Psoas muscle (tissue), 8 donors: Measurements from ENCODE around the gene TJP3. TPM values are rescaled to one million over a fixed set of nuclear protein-coding genes. Genes with fewer than 3 reads are reported as not detected.
A peak's percentile ranks its signal among the peaks of the same experiment; 100 is the strongest.
"Not testable (repeated sequence)": the region's sequence is repeated elsewhere in the genome, so short reads cannot be mapped to it uniquely, and the experiment has no call there.

Source experiments
- ATAC-seq, 4 donors: fragments of 200-7000 bp; cut with Tn5 transposase; one replicate each; pipeline ENCODE4 v1.9.1; 2020; ENCODE audit warnings: moderate library complexity in 3 of 4, mild to moderate bottlenecking in 2 of 4
- DNase-seq, 2 donors: peaks; one replicate each; pipeline ENCODE4 v3.0.0-alpha.2; 2020
- H3K27ac ChIP-seq: fragments of 200-600 bp; one replicate; pipeline ENCODE4 v1.8.0; 2022
- H3K27me3 ChIP-seq, 3 donors: fragments of 200-600 bp in 1 of 3; one replicate each; pipeline versions ENCODE4 v1.6.1 to v1.8.0; 2013 to 2022; ENCODE audit warnings: low read length in 2 of 3, mild to moderate bottlenecking in 2 of 3, moderate library complexity in 1 of 3; ENCODE audit not compliant: insufficient read depth in 3 of 3
- H3K36me3 ChIP-seq, 2 donors: fragments of 200-600 bp in 1 of 2; one replicate each; pipeline versions ENCODE4 v1.6.1 to v1.8.0; 2013 to 2022; ENCODE audit warnings: low read depth in 1 of 2, mild to moderate bottlenecking in 1 of 2, moderate library complexity in 1 of 2; ENCODE audit not compliant: insufficient read depth in 1 of 2
- H3K4me1 ChIP-seq: fragments of 200-600 bp; one replicate; pipeline ENCODE4 v1.8.0; 2022
- H3K4me3 ChIP-seq: fragments of 200-600 bp; one replicate; pipeline ENCODE4 v1.8.0; 2022; ENCODE audit warnings: mild to moderate bottlenecking
- H3K9me3 ChIP-seq: fragments of 200-600 bp; one replicate; pipeline ENCODE4 v1.8.0; 2022
- WGBS, 3 donors: extraction: QIAGEN DNeasy Blood & Tissue Kit; methylation state at CpG; one replicate each; pipeline versions ENCODE4 v1.1.6 to v1.1.7; 2013; 5-methylcytosine and 5-hydroxymethylcytosine counted together
- intact Hi-C, 2 donors: fragments of 100-400 bp; cut with DNase I; formaldehyde crosslinking; loops; one replicate each; pipeline versions ENCODE4 v1.11.0 to v1.14.2; 2022
- polyA plus RNA-seq, 3 donors: library from polyadenylated mRNA; stranded (reverse); fragments of 200-250 nt; gene quantifications; one replicate each; pipeline ENCODE4 v1.2.3, GENCODE V29; 2013
- total RNA-seq, 4 donors: library from RNA; stranded (reverse); fragmentation: NEBNext Ultra II Directional in 2 of 4; extraction: Animal tissue kit (Norgen Biotek cat#: 25700) in 2 of 4; gene quantifications; one replicate each; pipeline versions ENCODE4 v1.2.1 to v1.2.4, GENCODE V29; 2021 to 2023
- TF ChIP-seq, protein P1 (sequence below): fragments of 200-600 bp; IDR thresholded peaks from one replicate; pipeline ENCODE4 v1.8.0; 2022; ENCODE audit warnings: antibody characterized with exemption
- donor health status: healthy with polysubstance abuse.
- donor health status: DM: no; HTN: no; CAD: no; lungs with moderate emphysema.
- donor health status: Bipolar disorder and iron deficiency.
- donor health status: healthy.
- donor health status: DM: yes; HTN: yes; CAD: no.
- donor health status: DM: no; HTN: no; CAD: no.
- donor health status: DM: no; HTN: no; CAD: no.
- donor health status: DM: yes; HTN: yes; CAD: no.

The TJP3 gene
- total and polyA plus RNA-seq, 7 donors = 0.21 to 2.7 (median 0.48) TPM; not detected in 1

DNA sequence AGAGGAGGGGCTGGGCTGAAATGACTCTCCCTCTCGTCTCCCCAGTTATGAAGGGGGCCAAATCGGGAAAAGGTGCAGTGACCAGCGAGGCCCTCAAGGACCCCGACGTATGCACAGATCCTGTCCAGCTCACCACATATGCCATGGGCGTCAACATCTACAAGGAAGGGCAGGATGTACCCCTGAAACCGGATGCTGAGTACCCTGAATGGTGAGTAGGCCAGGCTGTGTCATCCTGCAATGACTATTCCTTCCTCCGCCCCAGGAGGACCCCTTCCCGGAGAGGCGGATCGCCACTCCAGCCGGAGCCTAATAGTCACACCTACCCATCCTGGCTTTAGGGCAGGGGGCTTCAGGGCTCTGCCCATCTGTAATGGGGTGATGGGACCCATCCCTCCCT, 56.9 kb downstream of the TJP3 start:
- WGBS, 3 donors = 87 to 95% (median 92%) methylated on average over 12 of the region's 12 CpGs
- intact Hi-C loops = no loop called here
- H3K9me3 ChIP-seq = no peaks in the 10 kb centered on the region
- peaks cover 0 to 51% of the 10 kb centered on the region in 2 donors for H3K36me3 ChIP-seq
- TF ChIP-seq, protein P1, sequence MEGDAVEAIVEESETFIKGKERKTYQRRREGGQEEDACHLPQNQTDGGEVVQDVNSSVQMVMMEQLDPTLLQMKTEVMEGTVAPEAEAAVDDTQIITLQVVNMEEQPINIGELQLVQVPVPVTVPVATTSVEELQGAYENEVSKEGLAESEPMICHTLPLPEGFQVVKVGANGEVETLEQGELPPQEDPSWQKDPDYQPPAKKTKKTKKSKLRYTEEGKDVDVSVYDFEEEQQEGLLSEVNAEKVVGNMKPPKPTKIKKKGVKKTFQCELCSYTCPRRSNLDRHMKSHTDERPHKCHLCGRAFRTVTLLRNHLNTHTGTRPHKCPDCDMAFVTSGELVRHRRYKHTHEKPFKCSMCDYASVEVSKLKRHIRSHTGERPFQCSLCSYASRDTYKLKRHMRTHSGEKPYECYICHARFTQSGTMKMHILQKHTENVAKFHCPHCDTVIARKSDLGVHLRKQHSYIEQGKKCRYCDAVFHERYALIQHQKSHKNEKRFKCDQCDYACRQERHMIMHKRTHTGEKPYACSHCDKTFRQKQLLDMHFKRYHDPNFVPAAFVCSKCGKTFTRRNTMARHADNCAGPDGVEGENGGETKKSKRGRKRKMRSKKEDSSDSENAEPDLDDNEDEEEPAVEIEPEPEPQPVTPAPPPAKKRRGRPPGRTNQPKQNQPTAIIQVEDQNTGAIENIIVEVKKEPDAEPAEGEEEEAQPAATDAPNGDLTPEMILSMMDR = no peak
- H3K4me3 ChIP-seq = no peak overlapping the region
- peaks cover 9% of the 10 kb centered on the region for H3K4me1 ChIP-seq
- ATAC-seq (no peak), DNase-seq (no peak)
- H3K27me3 ChIP-seq = no peaks in the 10 kb centered on the region
- H3K27ac ChIP-seq = no peak overlapping the region

- H3K4me1 ChIP-seq, intact Hi-C loops, H3K27me3 ChIP-seq, DNase-seq, H3K4me3 ChIP-seq, ATAC-seq, H3K27ac ChIP-seq, H3K9me3 ChIP-seq: not testable (repeated sequence)
- 94 to 98% (median 96%) methylated on average over 5 of the region's 5 CpGs for WGBS, 3 donors
- H3K36me3 ChIP-seq = peaks cover 0 to 51% of the 10 kb centered on the region in 2 donors
These were observed 57.6 kb downstream of the TJP3 start for GRCh38 chr19:3765757-3766156.

DNA sequence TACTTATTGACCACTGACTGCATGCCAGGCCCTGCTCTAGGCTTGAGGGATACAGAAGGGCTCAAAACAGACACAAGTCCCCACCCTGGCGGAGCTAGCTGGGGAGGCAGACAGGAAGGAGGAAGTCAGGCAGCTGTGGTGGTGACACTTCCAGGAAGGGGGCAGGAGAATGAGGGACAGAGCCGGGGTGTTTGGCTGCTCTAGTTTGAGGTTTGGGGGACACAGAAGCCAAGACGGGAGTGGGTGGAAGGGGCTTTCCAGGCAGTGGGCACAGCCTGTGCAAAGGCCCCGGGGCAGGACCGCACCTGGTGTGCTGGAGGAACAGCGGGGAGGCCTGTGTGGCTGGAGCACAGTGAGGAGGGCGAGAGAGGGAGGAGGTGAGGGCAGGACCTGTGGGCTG, 58.3 kb downstream of the TJP3 start:
- Histone ChIP-seq H3K4me3 (no peak overlapping the region), H3K9me3 (no peaks in the 10 kb centered on the region), H3K27me3 (peaks cover 0 to 2% (median 0%) of the 10 kb centered on the region in 3 donors), H3K36me3 (peaks cover 0 to 51% of the 10 kb centered on the region in 2 donors), H3K4me1 (peaks cover 4% of the 10 kb centered on the region), H3K27ac (no peak overlapping the region)
- ATAC-seq (no peak), DNase-seq (no peak)
- TF ChIP-seq, protein P1 = no peak
- 87 to 95% (median 95%) methylated on average over 7 of the region's 7 CpGs for WGBS, 3 donors
- intact Hi-C loops = no loop called here

DNA sequence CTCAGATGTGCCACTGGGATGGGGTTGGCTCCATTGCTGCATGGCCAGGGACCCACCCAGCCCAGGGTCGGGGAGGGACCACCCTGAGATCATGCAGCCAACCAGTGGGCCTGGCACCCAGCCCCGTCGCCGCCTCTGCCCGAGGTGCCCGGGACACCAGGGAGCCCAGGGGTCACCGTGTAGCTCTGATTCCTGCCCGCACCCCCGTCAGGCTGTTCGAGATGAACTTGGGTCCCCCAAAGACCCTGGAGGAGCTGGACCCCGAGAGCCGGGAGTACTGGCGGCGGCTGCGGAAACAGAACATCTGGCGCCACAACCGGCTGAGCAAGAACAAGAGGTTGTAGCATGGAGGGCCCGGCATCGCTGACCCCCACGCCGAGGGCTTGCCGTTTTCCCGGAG, 58.9 kb downstream of the TJP3 start:
- Histone ChIP-seq H3K27ac (no peak overlapping the region), H3K36me3 (peaks cover 0 to 51% of the 10 kb centered on the region in 2 donors), H3K4me1 (peaks cover 4% of the 10 kb centered on the region), H3K27me3 (peaks cover 0 to 5% (median 0%) of the 10 kb centered on the region in 3 donors), H3K4me3 (no peak overlapping the region), H3K9me3 (no peaks in the 10 kb centered on the region)
- intact Hi-C loops = no loop called here
- DNase-seq (peak in 1 of 2 donors; percentile 52), ATAC-seq (no peak)
- 90 to 93% (median 93%) methylated on average over 23 of the region's 23 CpGs for WGBS, 3 donors
- TF ChIP-seq, protein P1 = no peak

GRCh38 chr19:3768015-3768747, 60.0 kb downstream of the TJP3 start:
- intact Hi-C loops = no loop called here
- no peak for DNase-seq
- TF ChIP-seq, protein P1 = no peak
- Histone ChIP-seq H3K9me3 (no peaks in the 10 kb centered on the region), H3K27me3 (peaks cover 0 to 5% (median 0%) of the 10 kb centered on the region in 3 donors), H3K27ac (no peak overlapping the region), H3K4me1 (peaks cover 4% of the 10 kb centered on the region), H3K36me3 (peaks cover 0 to 51% of the 10 kb centered on the region in 2 donors), H3K4me3 (no peak overlapping the region)
- 79 to 84% (median 82%) methylated on average over 22 to 25 of the region's 25 CpGs for WGBS, 3 donors
- ATAC-seq = peak in 1 of 4 donors; percentile 15
